ENCODE measurements around the gene USP47. TPM values are rescaled to one million over a fixed set of nuclear protein-coding genes. Genes with fewer than 3 reads are reported as not detected.

Gene USP47
- polyA plus RNA-seq, 4 donors, result 14.6 to 56.6 (median 20.5) TPM

DNA sequence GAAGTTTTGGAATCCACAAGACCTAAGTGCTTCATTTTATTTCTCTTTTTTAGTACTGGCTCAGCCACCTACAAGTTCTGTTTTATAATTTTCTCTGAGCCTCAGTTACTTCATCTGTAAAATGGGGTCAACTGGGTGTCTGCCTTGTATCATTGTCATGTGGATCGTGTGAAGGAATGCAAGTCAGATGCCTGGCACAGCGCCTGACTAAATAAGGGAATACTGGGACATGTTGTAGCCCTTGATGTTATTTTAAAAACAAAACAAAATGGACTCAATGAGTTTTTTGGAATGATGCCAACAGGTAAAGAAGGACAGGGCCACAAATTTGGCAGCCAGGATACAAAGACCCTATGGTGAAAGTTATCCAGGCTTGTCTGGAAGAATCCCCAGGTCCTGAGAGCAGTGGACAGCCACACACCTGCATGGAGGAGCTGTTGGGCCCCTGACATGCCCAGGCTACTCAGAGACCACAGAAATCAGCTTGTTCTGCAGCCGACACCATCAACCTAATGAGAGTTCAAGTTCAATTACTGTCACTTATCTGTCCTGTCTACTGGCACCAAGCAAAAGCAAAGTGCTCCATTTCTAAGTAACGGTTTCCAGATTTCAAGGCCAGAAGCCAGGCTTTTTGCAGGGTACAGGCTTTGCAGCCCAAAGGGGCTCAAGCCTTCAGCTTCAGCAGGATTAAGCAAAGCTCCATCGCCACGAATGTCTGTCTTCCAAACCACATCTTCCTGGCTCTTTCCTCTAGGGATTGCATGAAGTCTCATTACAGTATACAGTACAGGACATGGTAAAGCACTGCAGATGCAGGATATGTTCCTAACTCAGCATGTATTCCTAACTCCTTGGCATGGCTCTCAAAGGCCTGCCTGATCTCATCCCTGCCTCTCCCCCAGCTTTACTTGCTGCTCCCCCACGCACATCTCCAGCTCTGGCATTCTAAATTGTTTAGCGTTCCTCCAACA, 148.3 kb downstream of the USP47 start:
- no peak overlapping the region for H3K27ac ChIP-seq (ENCODE audit: low read depth in 1 of 3, low read length in 2 of 3)
- FAIRE-seq (no peak), DNase-seq (no peak)
- no peaks in the 10 kb centered on the region for H3K36me3 ChIP-seq (ENCODE audit: control insufficient read depth in 3 of 3, insufficient read depth in 2 of 3, low read depth in 1 of 3, low read length in 3 of 3)
- 77 to 82% (median 82%) methylated on average over 8 of the region's 8 CpGs for WGBS, 3 donors
- H3K4me3 ChIP-seq (ENCODE audit: low read depth in 1 of 3, low read length in 3 of 3), result no peak overlapping the region
- no peaks in the 10 kb centered on the region for H3K27me3 ChIP-seq (ENCODE audit: control insufficient read depth in 3 of 3, insufficient read depth in 3 of 3, low read length in 3 of 3)
- no peaks in the 10 kb centered on the region for H3K4me1 ChIP-seq (ENCODE audit: control insufficient read depth in 3 of 3, insufficient read depth in 2 of 3, low read depth in 1 of 3, low read length in 2 of 3)
- H3K9me3 ChIP-seq (ENCODE audit: control insufficient read depth in 2 of 2, insufficient read depth in 1 of 2, low read depth in 1 of 2, low read length in 1 of 2), result no peaks in the 10 kb centered on the region

DNA sequence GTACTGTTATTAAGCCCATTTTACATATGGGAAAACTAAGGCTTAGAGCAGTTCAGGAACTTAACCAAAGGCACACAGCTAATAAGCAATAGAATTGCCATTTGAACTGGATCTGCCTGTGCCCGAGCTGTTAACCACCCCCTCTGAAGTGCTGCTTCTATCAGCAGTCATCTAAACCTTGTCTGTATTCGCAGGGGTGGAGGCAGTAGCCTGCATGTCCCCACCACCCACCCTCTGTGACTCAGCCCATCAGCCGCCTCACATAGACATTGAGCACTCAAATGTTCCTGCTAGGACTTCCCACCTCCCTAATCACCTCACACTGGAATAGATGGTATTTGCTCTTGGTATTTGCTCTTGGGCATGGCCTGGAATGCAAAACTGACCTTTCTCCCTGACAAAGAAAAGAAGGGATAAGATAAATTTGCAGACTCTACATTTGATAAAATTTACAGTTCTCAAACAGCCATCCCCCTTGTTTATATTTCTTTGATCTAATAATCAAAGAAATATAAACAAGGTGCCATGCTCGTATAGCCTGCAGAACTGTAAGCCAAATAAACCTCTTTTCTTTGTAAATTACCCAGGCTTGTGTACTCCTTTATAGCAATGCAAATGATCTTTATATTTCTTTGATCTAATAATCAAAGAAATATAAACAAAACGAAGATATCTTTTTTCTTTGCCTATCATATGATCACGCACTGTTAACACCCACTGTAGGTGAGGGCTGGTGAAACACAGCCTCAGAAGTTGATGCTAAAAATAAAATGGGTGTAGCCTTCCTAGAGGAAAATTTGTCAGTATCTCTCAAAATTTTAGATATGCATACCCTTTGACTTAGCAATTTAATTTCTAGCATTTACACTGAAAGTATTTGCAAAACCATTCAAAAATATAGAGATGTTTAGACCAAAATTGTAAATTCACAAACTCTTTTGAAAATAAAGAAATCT, 150.8 kb downstream of the USP47 start:
- Histone ChIP-seq H3K27ac (ENCODE audit: low read depth in 1 of 3, low read length in 2 of 3) (no peak overlapping the region), H3K36me3 (ENCODE audit: control insufficient read depth in 3 of 3, insufficient read depth in 2 of 3, low read depth in 1 of 3, low read length in 3 of 3) (peaks cover 0 to 6% (median 0%) of the 10 kb centered on the region in 3 donors), H3K9me3 (ENCODE audit: control insufficient read depth in 2 of 2, insufficient read depth in 1 of 2, low read depth in 1 of 2, low read length in 1 of 2) (no peaks in the 10 kb centered on the region), H3K4me1 (ENCODE audit: control insufficient read depth in 3 of 3, insufficient read depth in 2 of 3, low read depth in 1 of 3, low read length in 2 of 3) (no peaks in the 10 kb centered on the region), H3K27me3 (ENCODE audit: control insufficient read depth in 3 of 3, insufficient read depth in 3 of 3, low read length in 3 of 3) (no peaks in the 10 kb centered on the region), H3K4me3 (ENCODE audit: low read depth in 1 of 3, low read length in 3 of 3) (no peak overlapping the region)
- FAIRE-seq, result no peak
- WGBS, 3 donors, result 49 to 73% (median 57%) methylated on average over 6 of the region's 6 CpGs
- peak; percentile 16 to 33 for DNase-seq

DNA sequence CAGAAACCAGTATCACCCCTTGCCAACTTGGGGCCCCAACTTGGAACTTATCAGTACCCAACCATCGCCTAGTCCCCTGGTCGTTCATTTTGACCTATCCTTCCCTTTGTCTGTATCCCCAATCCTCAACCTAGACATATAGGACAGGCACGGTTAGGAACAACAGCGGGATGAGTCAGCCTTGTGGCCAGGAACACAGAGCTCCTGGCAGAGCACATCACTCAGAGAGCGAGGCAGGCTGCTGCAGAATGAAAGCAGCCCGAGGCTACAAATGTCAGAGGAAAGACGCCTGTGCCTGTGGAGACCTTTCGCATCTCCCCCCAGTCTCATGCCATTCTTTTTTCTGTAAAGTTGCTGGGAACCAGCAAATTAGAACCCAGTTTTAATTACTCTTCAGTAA, 152.1 kb downstream of the USP47 start:
- 74 to 80% (median 76%) methylated on average over 8 of the region's 8 CpGs for WGBS, 3 donors
- Histone ChIP-seq H3K36me3 (ENCODE audit: control insufficient read depth in 3 of 3, insufficient read depth in 2 of 3, low read depth in 1 of 3, low read length in 3 of 3) (peaks cover 0 to 7% (median 0%) of the 10 kb centered on the region in 3 donors), H3K9me3 (ENCODE audit: control insufficient read depth in 2 of 2, insufficient read depth in 1 of 2, low read depth in 1 of 2, low read length in 1 of 2) (no peaks in the 10 kb centered on the region), H3K27ac (ENCODE audit: low read depth in 1 of 3, low read length in 2 of 3) (no peak overlapping the region), H3K4me1 (ENCODE audit: control insufficient read depth in 3 of 3, insufficient read depth in 2 of 3, low read depth in 1 of 3, low read length in 2 of 3) (no peaks in the 10 kb centered on the region), H3K4me3 (ENCODE audit: low read depth in 1 of 3, low read length in 3 of 3) (no peak overlapping the region), H3K27me3 (ENCODE audit: control insufficient read depth in 3 of 3, insufficient read depth in 3 of 3, low read length in 3 of 3) (no peaks in the 10 kb centered on the region)
- DNase-seq (no peak), FAIRE-seq (no peak)

DNA sequence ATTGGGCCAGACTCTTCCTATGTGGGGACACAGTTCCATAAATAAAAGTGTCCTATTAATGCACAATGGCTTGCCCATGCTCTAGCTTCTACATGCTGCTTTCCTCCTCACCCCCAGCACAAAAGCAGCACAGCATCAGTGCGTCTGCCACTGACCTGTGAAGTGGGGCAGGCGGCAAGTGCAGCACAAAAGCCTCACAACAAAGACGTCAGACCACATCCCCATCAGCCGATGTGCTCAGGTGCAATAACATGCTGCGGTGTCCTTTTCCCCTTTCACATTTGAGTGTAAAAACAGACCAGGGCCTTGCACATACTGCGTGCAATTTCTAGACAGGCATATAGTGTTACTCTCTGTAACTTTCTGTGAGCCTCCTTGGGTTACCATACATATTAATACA, 153.8 kb downstream of the USP47 start:
- DNase-seq (peak in 1 of 2 donors; percentile 39), FAIRE-seq (no peak)
- Histone ChIP-seq H3K4me1 (ENCODE audit: control insufficient read depth in 3 of 3, insufficient read depth in 2 of 3, low read depth in 1 of 3, low read length in 2 of 3) (no peaks in the 10 kb centered on the region), H3K4me3 (ENCODE audit: low read depth in 1 of 3, low read length in 3 of 3) (no peak overlapping the region), H3K9me3 (ENCODE audit: control insufficient read depth in 2 of 2, insufficient read depth in 1 of 2, low read depth in 1 of 2, low read length in 1 of 2) (no peaks in the 10 kb centered on the region), H3K27ac (ENCODE audit: low read depth in 1 of 3, low read length in 2 of 3) (no peak overlapping the region), H3K36me3 (ENCODE audit: control insufficient read depth in 3 of 3, insufficient read depth in 2 of 3, low read depth in 1 of 3, low read length in 3 of 3) (peaks cover 0 to 7% (median 0%) of the 10 kb centered on the region in 3 donors), H3K27me3 (ENCODE audit: control insufficient read depth in 3 of 3, insufficient read depth in 3 of 3, low read length in 3 of 3) (no peaks in the 10 kb centered on the region)
- 79 to 94% (median 86%) methylated on average over 6 of the region's 6 CpGs for WGBS, 3 donors

DNA sequence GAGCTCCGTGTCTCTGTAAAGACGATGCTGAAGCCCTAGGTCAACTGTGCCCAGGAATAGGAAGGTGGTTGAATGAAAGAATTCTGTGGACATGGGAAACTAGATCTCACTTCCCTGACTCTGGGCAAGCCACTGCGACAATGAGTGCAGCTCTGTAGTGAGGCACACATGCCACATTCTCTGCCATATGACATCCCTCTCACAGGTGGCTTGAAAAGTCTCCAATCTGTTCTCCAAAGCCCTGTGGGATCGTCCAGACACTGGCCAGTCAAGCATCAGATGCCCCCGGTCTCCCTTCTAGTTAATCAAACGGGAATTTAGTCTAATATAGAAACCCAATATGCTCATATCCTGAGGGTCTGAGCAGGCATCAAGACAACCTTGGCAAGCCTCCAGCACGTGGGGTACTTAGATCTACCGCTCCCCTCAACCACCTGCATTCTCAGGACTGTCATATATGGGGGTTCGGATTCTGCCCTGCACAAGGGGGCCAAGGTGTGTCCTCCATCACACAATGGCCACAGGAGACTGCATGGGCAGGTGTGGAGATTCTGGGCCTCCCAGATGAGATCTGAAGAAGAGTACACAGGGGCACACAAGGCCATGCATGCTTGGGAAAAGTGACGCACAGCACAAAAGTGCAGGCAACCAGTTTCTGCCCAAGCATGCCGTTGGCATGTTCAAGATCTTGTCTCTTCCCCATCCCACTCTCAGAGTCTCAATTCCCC, 154.7 kb downstream of the USP47 start:
- Histone ChIP-seq H3K27ac (ENCODE audit: low read depth in 1 of 3, low read length in 2 of 3) (peak overlapping the region in 1 of 3 donors; percentile 45), H3K4me1 (ENCODE audit: control insufficient read depth in 3 of 3, insufficient read depth in 2 of 3, low read depth in 1 of 3, low read length in 2 of 3) (no peaks in the 10 kb centered on the region), H3K9me3 (ENCODE audit: control insufficient read depth in 2 of 2, insufficient read depth in 1 of 2, low read depth in 1 of 2, low read length in 1 of 2) (no peaks in the 10 kb centered on the region), H3K36me3 (ENCODE audit: control insufficient read depth in 3 of 3, insufficient read depth in 2 of 3, low read depth in 1 of 3, low read length in 3 of 3) (peaks cover 0 to 7% (median 0%) of the 10 kb centered on the region in 3 donors), H3K4me3 (ENCODE audit: low read depth in 1 of 3, low read length in 3 of 3) (no peak overlapping the region), H3K27me3 (ENCODE audit: control insufficient read depth in 3 of 3, insufficient read depth in 3 of 3, low read length in 3 of 3) (peaks cover 0 to 4% (median 0%) of the 10 kb centered on the region in 3 donors)
- DNase-seq, result no peak
- WGBS, 3 donors, result 87 to 88% (median 88%) methylated on average over 11 of the region's 11 CpGs
- FAIRE-seq, result no peak

DNA sequence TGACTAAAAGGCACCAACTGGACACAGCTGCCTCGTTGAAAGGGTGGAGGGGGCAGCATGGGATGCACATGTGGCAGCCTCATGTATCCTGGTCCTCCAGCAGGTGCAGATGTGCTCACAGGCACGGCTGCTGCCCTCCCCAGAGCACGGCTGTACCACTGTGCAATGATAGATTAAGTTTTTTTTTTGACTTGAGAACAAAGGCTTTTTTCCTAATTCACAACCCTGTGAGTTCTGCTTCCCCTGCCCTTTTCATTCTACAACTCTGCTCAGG, 155.2 kb downstream of the USP47 start:
- WGBS, 3 donors, result 57 to 73% (median 65%) methylated on average over 3 of the region's 3 CpGs
- FAIRE-seq, result no peak
- H3K9me3 ChIP-seq (ENCODE audit: control insufficient read depth in 2 of 2, insufficient read depth in 1 of 2, low read depth in 1 of 2, low read length in 1 of 2), result no peaks in the 10 kb centered on the region

DNA sequence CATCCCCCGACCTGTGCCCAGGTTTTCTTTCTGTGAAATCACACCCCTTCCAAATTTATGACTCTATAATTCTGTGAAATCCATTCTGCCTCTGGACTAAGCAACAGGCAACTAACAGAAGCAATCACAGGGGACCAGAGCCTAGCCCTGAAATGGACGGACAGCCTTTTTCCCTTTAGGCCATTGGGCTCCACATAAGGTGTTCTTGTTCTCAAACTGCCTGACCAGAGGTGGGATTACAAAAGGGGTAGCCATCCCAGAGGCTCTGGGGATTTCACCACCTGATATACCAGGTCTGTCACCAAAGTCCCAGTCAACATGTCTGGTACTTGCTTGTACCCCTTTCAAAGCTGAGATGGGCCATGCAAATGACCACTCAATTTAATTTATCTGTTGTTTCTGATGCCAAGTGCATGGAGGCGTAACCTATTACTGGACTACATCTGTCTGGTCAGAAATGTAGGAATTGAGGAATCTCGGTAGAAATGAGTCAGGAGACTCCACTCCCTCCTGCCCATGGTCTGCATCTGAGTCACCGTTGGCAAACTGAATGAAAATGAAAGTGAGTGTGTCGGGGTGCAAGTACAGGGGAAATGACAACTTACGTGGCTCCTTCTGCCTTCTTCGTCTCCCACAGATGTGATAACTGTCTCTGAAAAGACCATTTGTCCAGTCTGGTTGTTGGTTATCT, 156.5 kb downstream of the USP47 start:
- Histone ChIP-seq H3K4me3 (ENCODE audit: low read depth in 1 of 3, low read length in 3 of 3) (no peak overlapping the region), H3K4me1 (ENCODE audit: control insufficient read depth in 3 of 3, insufficient read depth in 2 of 3, low read depth in 1 of 3, low read length in 2 of 3) (no peaks in the 10 kb centered on the region), H3K9me3 (ENCODE audit: control insufficient read depth in 2 of 2, insufficient read depth in 1 of 2, low read depth in 1 of 2, low read length in 1 of 2) (no peaks in the 10 kb centered on the region), H3K27ac (ENCODE audit: low read depth in 1 of 3, low read length in 2 of 3) (no peak overlapping the region), H3K36me3 (ENCODE audit: control insufficient read depth in 3 of 3, insufficient read depth in 2 of 3, low read depth in 1 of 3, low read length in 3 of 3) (peaks cover 0 to 7% (median 0%) of the 10 kb centered on the region in 3 donors), H3K27me3 (ENCODE audit: control insufficient read depth in 3 of 3, insufficient read depth in 3 of 3, low read length in 3 of 3) (peaks cover 0 to 5% (median 0%) of the 10 kb centered on the region in 3 donors)
- 38 to 57% (median 47%) methylated on average over 8 of the region's 8 CpGs for WGBS, 3 donors
- DNase-seq (peak in 1 of 2 donors; percentile 37), FAIRE-seq (no peak)

More for the DNA sequence above, 155.2 kb downstream of the USP47 start:
- Histone ChIP-seq H3K4me3 (ENCODE audit: low read depth in 1 of 3, low read length in 3 of 3) (no peak overlapping the region), H3K27me3 (ENCODE audit: control insufficient read depth in 3 of 3, insufficient read depth in 3 of 3, low read length in 3 of 3) (peaks cover 0 to 5% (median 0%) of the 10 kb centered on the region in 3 donors), H3K4me1 (ENCODE audit: control insufficient read depth in 3 of 3, insufficient read depth in 2 of 3, low read depth in 1 of 3, low read length in 2 of 3) (no peaks in the 10 kb centered on the region), H3K36me3 (ENCODE audit: control insufficient read depth in 3 of 3, insufficient read depth in 2 of 3, low read depth in 1 of 3, low read length in 3 of 3) (peaks cover 0 to 7% (median 0%) of the 10 kb centered on the region in 3 donors), H3K27ac (ENCODE audit: low read depth in 1 of 3, low read length in 2 of 3) (no peak overlapping the region)
- DNase-seq, result no peak

All from small intestine (tissue), 7 donors.